Spleen (tissue), 3 donors: Measurements from ENCODE around the gene DIDO1.

Source experiments
- POLR2A ChIP-seq, 3 donors: fragments of 450-650 bp; IDR thresholded peaks; one replicate each; pipeline ENCODE4 v1.5.1; 2017; ENCODE audit warnings: antibody characterized with exemption in 3 of 3, mild to moderate bottlenecking in 1 of 3
- POLR2AphosphoS5 ChIP-seq, 3 donors: sonication (generic); formaldehyde crosslinking; IDR thresholded peaks; one replicate each; pipeline ENCODE4 v1.5.1; 2017; ENCODE audit warnings: antibody characterized with exemption in 3 of 3

GRCh38 chr20:62938105-62938888 lies 12.0 kb upstream of the DIDO1 start, which contains the start of gene GID8:
- TF ChIP-seq POLR2A (IDR thresholded peaks at IDR 0.05) (no peak), POLR2AphosphoS5 (IDR thresholded peaks at IDR 0.05) (no peak)
